Activated gamma-delta T cell treated with anti-CD3 and anti-CD28 coated beads, Interleukin-2, amount 50 U/mL, for 16 hours (primary cell): ENCODE data around the gene SRI.
A peak's percentile ranks its signal among the peaks of the same experiment; 100 is the strongest.
"Not testable (repeated sequence)": the region's sequence is repeated elsewhere in the genome, so short reads cannot be mapped to it uniquely, and the experiment has no call there.

Source experiments
- DNase-seq: peaks from one replicate; pipeline ENCODE4 v3.0.0-alpha.2; 2020; ENCODE audit warnings: low read depth

SRI gene

DNA sequence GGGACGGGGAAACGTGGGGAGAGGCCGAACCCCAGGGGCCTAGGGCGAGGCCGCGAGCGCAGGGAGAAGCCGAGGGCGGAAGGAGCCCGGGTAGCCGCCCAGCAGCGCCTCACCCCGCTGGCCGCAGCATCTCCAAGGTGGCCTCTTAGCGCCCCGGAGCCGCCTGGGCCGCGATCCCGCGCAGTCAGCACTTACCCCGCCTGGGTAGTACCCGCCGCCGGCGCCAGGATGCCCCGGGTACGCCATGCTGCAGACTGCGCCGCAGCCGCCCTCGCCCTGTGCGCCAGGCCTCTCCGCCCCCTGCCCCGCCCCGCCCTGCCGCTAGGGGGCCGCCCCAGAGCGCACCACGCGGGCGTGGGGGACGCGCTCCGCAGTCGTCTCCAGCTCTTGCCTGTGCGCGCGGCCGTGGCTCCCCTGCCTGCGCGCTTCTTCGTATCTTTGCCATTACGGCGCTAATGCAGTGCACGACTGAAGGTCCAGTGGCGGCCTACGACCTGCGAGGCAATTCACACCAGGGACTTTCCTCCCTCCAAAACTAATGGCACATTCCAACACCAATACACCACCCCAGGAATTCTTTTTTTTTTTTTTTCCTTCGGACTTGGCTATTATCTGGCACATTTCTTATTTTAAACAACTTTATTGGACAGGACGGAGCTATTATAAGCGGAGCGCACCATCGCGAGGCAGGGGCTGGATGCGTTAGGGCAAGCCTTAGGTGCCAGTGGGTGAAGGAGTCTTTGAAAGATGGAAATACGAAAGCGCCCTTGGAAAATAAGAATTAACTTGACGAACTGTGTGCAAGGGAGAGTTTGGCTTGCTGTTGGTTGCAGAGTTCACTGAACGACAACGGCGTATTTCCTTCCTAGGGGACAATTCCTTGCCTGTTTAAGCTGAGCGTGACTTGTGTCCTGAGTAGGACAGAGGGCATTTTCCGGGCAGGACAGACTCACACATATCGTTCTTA lies at the start of gene SRI:
Gene SRI (minus strand): TSS at position 258 of the 967 bp plus-strand sequence. CDS start 12 bp downstream, at position 246.
- DNase-seq: peak; percentile 86

- no peak for DNase-seq
Observed at GRCh38 chr7:88269586-88269985, 49.7 kb upstream of the SRI start.

DNA sequence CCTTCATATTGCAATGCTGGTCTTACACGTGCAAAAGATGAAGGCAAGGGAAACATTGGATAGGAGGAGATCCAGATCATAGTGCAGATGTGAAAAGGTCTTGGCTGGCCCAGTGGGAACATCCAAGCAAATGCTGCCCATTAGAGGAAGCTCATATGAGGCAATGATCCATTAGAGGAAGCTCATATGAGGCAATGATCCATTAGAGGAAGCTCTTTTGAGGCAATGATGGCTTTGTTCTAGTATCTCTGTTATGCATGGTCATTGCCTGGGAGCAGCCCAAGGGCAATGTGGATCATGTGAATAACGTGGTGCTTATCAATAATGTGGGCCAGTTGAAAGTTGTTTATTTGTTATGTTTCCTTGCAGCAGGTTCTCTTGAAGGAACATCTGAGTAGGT lies 49.0 kb upstream of the SRI start:
- DNase-seq: no peak

DNA sequence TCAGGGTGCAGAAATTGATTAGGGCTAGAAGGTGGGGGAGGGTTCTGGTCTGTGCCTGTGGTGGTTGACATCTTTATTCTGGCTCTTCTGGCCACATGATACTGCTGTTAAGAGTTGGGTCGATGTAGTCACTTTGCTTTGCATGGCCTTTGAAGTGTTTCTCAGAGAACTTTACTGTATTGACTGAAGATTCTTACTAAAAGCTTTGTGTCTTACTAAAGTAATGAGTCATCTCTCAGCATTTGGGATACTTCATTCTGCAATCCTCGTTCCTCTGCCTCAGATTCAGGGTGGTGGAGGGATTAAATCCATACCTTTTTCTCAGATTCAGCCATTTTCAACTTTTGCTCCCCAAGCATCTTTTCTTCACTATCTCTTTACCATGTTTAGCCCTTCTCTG lies 48.2 kb upstream of the SRI start:
- no peak for DNase-seq

DNA sequence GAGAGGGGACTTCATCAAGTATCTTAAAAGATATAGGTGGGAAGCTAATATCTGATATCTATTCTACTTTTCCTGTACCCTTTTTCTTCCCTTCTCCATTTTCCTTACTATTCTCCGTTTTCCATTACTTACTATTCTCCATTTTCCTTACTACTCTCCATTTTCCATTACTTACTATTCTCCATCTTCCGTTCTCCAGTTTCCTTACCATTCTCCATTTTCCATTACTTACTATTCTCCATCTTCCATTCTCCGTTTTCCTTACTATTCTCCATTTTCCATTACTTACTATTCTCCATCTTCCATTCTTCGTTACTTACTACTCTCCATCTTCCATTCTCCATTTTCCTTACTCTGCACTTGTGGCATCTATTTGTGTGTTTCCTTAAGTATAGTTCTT lies 47.6 kb upstream of the SRI start:
- no peak for DNase-seq

GRCh38 chr7:88264987-88265386 lies 45.1 kb upstream of the SRI start:
- DNase-seq: not testable (repeated sequence)

DNA sequence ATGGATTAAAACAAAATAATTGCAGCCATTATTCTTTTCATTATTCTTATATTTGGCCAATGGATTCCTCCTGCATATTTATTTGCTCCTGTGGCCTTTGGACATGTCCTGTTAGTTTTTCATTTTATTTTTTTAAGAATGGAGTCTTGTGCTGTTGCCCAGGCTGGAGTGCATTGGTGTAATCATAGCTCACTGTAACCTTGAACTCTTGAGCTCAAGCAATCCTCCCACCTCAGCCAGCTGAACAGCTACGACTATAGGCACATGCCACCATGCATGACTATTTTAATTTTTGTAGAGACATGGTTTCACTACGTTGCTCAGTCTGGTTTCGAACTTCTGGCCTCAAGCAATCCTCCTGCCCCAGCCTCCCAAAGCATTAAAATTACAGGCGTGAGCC lies 42.7 kb upstream of the SRI start:
- DNase-seq: no peak

DNA sequence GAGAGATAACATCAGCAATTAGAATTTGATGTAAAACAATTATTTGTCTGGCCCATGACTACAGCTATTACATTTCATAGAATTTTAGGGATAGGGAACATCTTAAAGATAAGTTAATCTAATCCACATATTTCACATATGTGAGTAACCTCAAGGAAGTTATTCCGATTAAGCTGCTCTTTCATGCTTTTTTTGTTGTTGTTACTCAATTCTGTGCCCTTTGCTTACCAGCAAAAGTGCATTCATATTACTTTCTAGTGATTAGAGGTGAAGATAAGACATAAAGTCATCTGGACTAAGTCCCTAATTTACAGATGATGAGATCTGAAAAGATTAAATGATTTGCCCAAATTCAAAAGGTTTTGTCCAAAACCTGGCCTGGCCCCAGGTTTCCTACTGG lies 40.9 kb upstream of the SRI start:
- no peak for DNase-seq

DNA sequence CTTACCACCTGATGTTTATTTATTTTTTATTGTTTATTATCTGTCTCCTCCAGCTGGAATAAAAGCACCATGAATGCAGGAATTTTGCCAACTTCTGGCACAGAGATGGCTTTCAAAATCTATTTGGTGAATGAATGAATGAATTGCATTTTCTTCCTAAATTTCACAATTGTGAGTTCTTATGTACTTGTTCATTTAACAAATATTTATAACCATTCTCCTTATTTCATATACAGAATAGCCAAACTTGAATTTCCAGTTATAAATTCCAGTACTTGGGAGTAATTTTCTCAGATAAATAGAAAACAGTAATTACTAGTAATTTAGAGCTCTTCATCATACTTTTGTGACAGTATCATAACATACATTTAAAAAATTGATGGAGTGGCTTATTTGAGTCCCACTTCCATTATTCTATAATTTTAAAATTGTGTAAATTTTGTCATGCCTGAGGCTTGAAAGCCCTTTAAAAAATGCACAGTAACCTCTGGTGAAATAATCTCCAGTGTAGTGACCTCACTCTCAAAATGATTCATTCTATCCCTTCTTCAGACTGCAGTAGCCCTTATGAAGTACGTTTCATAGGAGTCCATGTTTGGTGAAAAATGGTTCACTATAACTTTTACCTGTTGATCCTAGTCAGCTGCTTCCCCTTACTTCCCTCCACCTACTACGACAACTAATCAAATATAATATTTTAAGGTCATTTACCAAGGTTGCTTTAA lies 40.0 kb upstream of the SRI start:
- DNase-seq: no peak

GRCh38 chr7:88258296-88258695 lies 38.5 kb upstream of the SRI start:
- DNase-seq: not testable (repeated sequence)

DNA sequence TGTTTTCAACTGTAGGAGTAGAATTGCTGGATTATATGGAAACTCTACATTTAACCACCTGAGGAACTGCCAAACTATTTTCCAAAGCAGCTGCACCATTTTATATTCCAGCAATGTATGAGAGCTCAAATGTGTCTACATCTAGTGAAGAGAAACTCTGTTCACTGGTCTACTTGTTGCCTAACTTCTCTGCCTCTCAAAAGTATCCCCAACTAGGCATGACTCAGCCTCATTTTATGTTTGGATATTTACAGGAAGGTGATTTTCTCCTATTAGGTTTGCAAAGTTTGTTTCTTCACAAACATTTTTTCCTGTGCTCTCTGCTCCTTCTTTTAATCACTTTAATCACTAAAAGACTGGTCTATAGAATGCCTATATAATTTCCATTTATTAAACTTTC lies 37.1 kb upstream of the SRI start:
- DNase-seq: no peak

DNA sequence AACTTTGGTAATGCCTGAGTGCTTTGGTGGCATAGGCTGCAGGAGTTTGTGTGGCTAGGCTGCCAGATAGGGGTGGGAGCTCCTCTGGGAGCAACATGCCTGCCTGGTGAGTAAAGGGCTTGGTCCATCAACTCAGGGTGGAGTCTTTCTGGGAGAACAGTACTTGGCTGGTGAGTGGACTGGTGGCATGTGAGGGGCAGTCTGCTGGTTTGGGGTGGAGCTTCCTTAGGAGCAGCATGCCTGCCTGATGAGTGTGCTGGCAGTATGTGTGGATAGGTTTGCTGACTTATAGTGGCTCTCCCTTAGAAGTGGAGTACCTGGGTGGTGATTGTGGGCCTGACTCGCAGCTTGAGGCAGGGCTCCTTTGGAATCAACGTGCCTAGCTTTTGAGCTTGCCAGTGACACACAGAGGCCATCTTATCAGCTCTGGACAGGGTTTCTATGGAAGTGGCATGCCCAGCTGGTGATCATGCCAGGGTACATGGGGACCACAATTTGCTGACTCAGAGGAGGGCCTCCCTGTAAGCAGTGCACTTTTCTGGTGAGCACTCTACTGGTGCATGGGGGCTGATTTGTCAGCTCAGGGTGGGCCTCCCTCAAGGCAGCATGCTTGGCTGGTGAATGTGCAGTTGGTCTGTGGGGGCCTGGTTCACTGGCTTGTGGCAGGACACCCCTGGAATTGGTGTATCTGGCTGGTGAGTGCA lies 35.0 kb upstream of the SRI start:
- no peak for DNase-seq

DNA sequence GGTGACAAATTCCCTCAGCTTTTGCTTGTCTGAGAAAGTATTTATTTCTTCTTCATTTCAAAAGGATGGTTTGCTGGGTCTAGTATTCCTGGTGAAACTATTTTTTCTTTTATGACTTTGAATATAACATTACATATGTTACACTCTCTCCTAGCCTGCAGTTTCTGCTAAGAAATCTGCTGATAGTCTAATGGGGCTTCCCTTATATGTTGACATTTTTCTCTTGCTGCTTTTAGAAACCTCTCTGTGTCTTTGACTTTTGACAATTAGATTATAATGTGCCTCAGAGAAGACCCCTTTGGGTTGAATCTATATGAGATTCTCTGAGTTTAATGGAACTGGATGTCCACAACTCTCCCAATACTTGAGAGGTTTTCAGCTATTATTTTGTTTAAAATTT lies 33.8 kb upstream of the SRI start:
- no peak for DNase-seq

GRCh38 chr7:88244258-88244657 lies 24.4 kb upstream of the SRI start:
- no peak for DNase-seq

DNA sequence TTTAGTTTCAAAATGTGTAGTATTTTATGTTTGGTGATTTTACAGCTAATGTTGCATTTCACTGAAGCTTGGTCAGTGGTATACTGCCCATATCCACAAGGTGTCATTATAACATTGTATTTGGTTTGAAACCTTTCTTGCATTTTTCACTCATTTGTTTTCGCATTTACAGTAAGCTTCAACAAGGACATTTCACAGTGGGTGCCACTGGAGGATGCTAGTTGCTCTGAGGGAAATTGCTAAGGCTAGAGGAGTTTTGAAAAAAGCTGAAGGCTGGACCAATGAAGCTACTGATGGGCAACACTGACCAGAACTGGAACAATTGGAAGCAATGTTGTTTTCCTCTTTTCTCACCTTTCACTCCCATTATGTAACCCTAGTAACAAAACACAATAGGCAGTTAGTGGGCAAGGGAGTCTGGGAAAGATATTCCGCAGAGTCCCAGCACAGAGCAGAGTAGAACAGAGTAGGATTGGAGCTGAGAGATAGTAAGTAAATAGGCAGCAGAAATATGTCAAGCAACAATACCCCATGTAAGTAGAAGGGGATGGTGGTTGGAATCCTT lies 23.6 kb upstream of the SRI start:
- no peak for DNase-seq

DNA sequence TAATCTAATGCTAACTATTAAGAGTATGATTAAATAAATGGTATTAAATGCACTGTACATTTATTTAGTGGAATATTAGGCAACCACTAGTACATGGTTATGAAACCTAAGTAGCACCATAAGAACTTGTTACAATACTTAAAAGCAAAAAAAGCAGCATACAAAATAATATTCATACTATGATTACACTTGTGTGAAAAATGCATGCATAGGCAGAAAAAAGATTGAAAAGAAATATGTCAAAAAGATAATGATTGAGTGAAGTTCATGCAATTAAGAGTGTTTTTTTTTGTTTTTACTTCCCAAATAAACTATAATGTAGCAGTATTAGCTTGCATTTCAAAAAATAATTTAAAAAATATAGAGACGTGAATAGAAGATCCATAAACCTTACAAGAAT lies 20.0 kb upstream of the SRI start:
- DNase-seq: no peak

GRCh38 chr7:88233828-88234227 lies 14.0 kb upstream of the SRI start:
- no peak for DNase-seq

GRCh38 chr7:88230646-88231045 lies 10.8 kb upstream of the SRI start:
- DNase-seq: no peak

GRCh38 chr7:88229302-88229995 lies 9.6 kb upstream of the SRI start:
- DNase-seq: no peak

- DNase-seq: no peak
Observed at GRCh38 chr7:88226886-88227516, 7.2 kb upstream of the SRI start.

DNA sequence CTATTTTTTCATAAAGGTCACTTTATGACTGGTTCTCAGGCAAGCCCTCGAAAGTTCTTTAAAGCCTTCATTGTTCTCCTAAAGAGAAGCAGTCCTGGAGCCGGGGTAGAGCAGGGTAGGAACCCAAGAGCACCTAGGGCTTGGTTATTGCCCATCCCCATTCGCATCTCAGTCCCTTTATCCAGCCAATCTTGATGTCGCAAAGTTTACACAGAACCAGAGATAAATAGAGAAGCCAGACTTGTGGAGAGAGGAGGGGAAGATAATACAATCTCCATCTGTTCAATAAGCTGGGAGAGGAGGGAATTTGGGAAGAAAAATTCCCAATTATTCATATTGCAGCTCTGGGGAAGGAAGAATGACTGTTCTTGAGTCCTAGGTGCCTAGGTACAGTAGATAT lies 6.4 kb upstream of the SRI start:
- DNase-seq: no peak
